Kidney (tissue), 14 donors: ENCODE results near the gene CADPS2. TPM values are rescaled to one million over a fixed set of nuclear protein-coding genes. Genes with fewer than 3 reads are reported as not detected.

Experiments
- DNase-seq, 5 donors: peaks; one replicate each; pipeline ENCODE4 v3.0.0-alpha.2; 2013 to 2020
- FAIRE-seq: peaks from 2 replicates; lab custom pipeline; 2012; peaks lifted over from hg19 to GRCh38; lab: Jason Lieb, UNC
- H3K27ac ChIP-seq, 2 donors: one replicate each; pipeline ENCODE4 v1.7.0; 2013; ENCODE audit warnings: low read depth in 2 of 2, low read length in 2 of 2, inconsistent platforms in 1 of 2
- H3K27me3 ChIP-seq: one replicate; pipeline ENCODE4 v1.7.1; 2013; ENCODE audit warnings: low read length, inconsistent platforms; ENCODE audit not compliant: control insufficient read depth, insufficient read depth
- H3K36me3 ChIP-seq, 3 donors: one replicate each; pipeline versions ENCODE4 v1.7.0 to v1.7.1; 2013; ENCODE audit warnings: low read length in 3 of 3, control low read depth in 1 of 3, inconsistent platforms in 1 of 3; ENCODE audit not compliant: insufficient read depth in 3 of 3, control insufficient read depth in 2 of 3
- H3K4me1 ChIP-seq, 3 donors: one replicate each; pipeline versions ENCODE4 v1.7.0 to v1.7.1; 2013; ENCODE audit warnings: low read length in 3 of 3, inconsistent platforms in 1 of 3, low read depth in 1 of 3; ENCODE audit not compliant: control insufficient read depth in 2 of 3, insufficient read depth in 2 of 3
- H3K4me3 ChIP-seq, 3 donors: one replicate each; pipeline versions ENCODE4 v1.7.0 to v1.8.1; 2013; ENCODE audit warnings: low read length in 3 of 3, control low read depth in 1 of 3, inconsistent platforms in 1 of 3
- H3K9ac ChIP-seq, 3 donors: one replicate each; pipeline versions ENCODE4 v1.7.0 to v1.7.1; 2013; ENCODE audit warnings: low read length in 3 of 3, control low read depth in 1 of 3, inconsistent platforms in 1 of 3
- H3K9me3 ChIP-seq, 3 donors: one replicate each; pipeline versions ENCODE4 v1.7.0 to v1.7.1; 2013; ENCODE audit warnings: low read length in 3 of 3, control low read depth in 1 of 3, inconsistent platforms in 1 of 3; ENCODE audit not compliant: control insufficient read depth in 2 of 3, insufficient read depth in 1 of 3
- CTCF ChIP-seq: IDR thresholded peaks from 3 replicates; pipeline ENCODE4 v1.5.1; 2012; ENCODE audit warnings: mild to moderate bottlenecking, moderate library complexity, borderline replicate concordance; ENCODE audit not compliant: insufficient read depth; ENCODE audit errors: extremely low read depth
- intact Hi-C: fragments of 100-400 bp; cut with DNase I; formaldehyde crosslinking; loops from one replicate; pipeline ENCODE4 v1.11.1; 2022
- polyA plus RNA-seq: library from polyadenylated mRNA; stranded (reverse); fragments of 350-450 nt; fragmentation: Illumina TruSeq; extraction: RNeasy Lipid Tissue Mini Kit (QIAGEN cat#74804); gene quantifications from one replicate; pipeline ENCODE4 v1.2.3, GENCODE V29; 2014; ENCODE audit warnings: low read depth, low replicate concordance; ENCODE audit not compliant: insufficient read depth
- total RNA-seq: library from RNA; stranded (reverse); fragmentation: NEBNext Ultra II Directional; extraction: Animal tissue kit (Norgen Biotek cat#: 25700); gene quantifications from one replicate; pipeline ENCODE4 v1.2.1, GENCODE V29; 2021
- donor health status: control.
- donor health status: control.
- donor health status: control.
- donor health status: control.
- donor health status: control.
- donor health status: DM: yes; HTN: yes; CAD: no.
- donor health status: Normal renal cell carcinoma (clear cell type).

CADPS2 gene
- total and polyA plus RNA-seq, 2 donors from 2014 or later: 33.0 to 39.9 TPM

- no peak for FAIRE-seq
- no peak for TF ChIP-seq CTCF
Measured at GRCh38 chr7:122517576-122517975, 368.7 kb downstream of the CADPS2 start.

GRCh38 chr7:122515404-122515803 lies 370.9 kb downstream of the CADPS2 start:
- no peaks in the 10 kb centered on the region for H3K27me3 ChIP-seq
- H3K4me1 ChIP-seq: no peaks in the 10 kb centered on the region
- no peaks in the 10 kb centered on the region for H3K36me3 ChIP-seq
- TF ChIP-seq CTCF: no peak
- intact Hi-C loops: no loop called here
- H3K4me3 ChIP-seq: no peak overlapping the region
- no peaks in the 10 kb centered on the region for H3K9me3 ChIP-seq
- no peak overlapping the region for H3K27ac ChIP-seq
- no peak overlapping the region for H3K9ac ChIP-seq
- DNase-seq: peak in 1 of 5 donors; percentile 2
- no peak for FAIRE-seq

More at GRCh38 chr7:122517576-122517975, 368.7 kb downstream of the CADPS2 start:
- DNase-seq: no peak
- Histone ChIP-seq H3K9me3 (no peaks in the 10 kb centered on the region), H3K4me3 (no peak overlapping the region), H3K9ac (no peak overlapping the region), H3K27me3 (no peaks in the 10 kb centered on the region), H3K4me1 (no peaks in the 10 kb centered on the region), H3K27ac (no peak overlapping the region), H3K36me3 (no peaks in the 10 kb centered on the region)
- intact Hi-C loops: no loop called here

GRCh38 chr7:122511268-122511667 lies 375.0 kb downstream of the CADPS2 start:
- Histone ChIP-seq H3K4me1 (no peaks in the 10 kb centered on the region), H3K9ac (no peak overlapping the region), H3K4me3 (no peak overlapping the region), H3K9me3 (no peaks in the 10 kb centered on the region), H3K36me3 (no peaks in the 10 kb centered on the region), H3K27ac (no peak overlapping the region), H3K27me3 (no peaks in the 10 kb centered on the region)
- intact Hi-C loops: no loop called here
- no peak for DNase-seq
- FAIRE-seq: no peak
- TF ChIP-seq CTCF: no peak

DNA sequence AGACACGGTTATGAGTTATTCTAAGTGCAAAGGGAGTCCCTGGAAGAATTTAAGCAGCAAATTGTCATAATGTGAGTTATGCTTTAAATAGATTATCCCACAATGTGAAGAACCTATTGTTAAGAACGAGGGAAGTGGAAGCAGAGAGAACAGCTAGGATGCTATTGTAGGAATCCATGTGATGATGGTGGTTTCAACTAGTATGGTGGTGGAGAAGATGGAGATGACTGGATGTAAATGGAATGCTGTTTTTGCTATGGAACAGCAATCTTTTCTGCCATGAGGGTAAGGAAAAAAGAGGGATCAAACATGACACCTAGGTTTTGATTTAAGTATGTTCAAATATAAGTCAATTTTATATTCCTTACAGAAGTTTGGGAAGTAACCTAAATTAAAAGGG lies 378.7 kb downstream of the CADPS2 start:
- DNase-seq: no peak
- no peak overlapping the region for H3K27ac ChIP-seq
- H3K4me1 ChIP-seq: no peaks in the 10 kb centered on the region
- TF ChIP-seq CTCF: no peak
- FAIRE-seq: no peak
- H3K36me3 ChIP-seq: no peaks in the 10 kb centered on the region
- no peaks in the 10 kb centered on the region for H3K27me3 ChIP-seq
- H3K9me3 ChIP-seq: no peaks in the 10 kb centered on the region
- no peak overlapping the region for H3K9ac ChIP-seq
- intact Hi-C loops: no loop called here
- H3K4me3 ChIP-seq: no peak overlapping the region
